HG03565 (cell line): Measurements from ENCODE around the gene DGKI.
A peak's percentile ranks its signal among the peaks of the same experiment; 100 is the strongest.
"Not testable (repeated sequence)": the region's sequence is repeated elsewhere in the genome, so short reads cannot be mapped to it uniquely, and the experiment has no call there.

Experiments
- ATAC-seq: cut with Tn5 transposase; IDR thresholded peaks from one replicate; pipeline ENCODE4 v1.9.1; 2021; ENCODE audit warnings: mild to moderate bottlenecking, moderate library complexity; ENCODE audit not compliant: unreplicated experiment

The DGKI gene

DNA sequence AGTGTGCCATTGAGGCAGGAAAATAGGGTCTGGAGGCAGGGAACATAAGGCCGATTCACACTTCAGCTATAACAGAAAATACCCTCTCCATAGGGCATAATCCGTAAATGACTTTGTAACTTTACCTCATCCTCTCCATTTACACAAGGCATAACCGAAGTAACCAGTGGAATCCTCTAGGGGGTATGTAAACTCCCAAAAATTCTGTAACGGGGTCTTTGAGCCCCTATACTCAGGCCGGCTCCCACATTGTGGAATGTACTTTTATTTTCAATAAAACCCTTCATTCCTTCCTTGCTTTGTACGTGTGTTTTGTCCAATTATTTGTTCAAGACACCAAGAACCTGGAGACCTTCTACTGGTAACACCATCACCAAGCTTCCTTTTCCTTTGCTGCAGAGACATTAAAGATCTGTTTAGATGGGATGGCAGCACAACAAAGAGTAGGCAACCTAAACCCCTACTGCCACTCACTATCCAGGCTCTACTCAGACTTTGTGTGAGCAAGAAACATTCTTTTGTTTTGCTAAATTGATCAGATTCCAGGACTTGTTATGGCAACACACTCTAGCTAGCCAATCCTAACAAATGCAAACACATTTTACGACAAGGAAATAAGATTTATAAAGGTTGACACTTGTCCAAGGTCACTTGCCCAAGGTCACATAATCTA lies 99.3 kb downstream of the DGKI start:
- ATAC-seq = no peak

DNA sequence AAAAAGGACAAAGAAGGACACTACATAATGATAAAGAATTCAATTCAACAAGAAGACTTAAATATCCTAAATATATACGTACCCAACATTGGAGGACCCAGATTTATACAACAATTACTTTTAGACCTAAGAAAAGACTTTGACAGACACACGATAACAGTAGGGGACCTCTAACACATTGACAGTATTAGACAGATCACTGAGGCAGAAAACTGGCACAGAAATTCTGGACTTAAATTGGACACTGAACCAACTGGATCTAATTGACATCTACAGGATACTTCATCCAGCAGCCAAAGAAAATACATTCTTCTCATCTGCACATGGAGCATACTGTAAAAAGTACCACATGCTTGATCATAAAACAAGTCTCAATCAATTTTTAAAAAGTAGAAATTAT lies 103.8 kb downstream of the DGKI start:
- no peak for ATAC-seq

DNA sequence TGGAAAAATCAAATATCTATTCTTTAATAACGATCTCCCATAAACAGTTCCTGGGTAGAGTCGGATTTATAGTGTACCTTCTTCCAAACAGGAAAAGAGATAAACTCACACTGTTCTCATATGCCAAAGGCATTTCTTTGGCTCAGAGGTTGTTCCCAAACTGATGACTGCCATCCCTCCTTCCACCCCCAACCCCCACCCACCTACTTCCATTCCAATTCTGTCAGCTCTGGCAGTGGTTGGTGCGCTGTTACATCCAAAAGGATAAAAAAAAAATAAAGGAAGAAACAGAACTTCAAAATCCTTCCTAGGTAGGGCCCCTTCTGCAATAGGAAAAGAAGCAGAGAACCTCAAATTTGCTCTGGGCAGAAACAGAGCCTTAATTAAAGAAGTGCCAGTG lies 104.7 kb downstream of the DGKI start:
- no peak for ATAC-seq

DNA sequence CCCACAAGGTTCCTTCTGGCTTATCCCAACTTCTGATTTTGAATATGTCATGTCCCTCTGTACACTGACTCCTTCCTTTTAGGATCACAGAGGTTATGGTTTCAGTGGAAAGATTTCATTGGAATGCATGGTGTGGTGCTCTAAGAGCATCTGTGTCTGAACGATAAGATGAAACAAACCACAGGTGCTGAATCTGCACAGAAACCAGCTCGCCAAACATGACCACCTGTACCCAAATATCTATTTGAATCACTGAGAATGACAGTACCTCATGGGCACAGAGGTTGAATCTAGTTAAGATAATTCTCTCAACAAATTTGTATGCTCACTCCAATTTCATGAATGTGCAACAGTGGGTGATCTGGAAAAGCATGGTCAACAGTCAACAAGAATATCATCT lies 105.3 kb downstream of the DGKI start:
- ATAC-seq = no peak

DNA sequence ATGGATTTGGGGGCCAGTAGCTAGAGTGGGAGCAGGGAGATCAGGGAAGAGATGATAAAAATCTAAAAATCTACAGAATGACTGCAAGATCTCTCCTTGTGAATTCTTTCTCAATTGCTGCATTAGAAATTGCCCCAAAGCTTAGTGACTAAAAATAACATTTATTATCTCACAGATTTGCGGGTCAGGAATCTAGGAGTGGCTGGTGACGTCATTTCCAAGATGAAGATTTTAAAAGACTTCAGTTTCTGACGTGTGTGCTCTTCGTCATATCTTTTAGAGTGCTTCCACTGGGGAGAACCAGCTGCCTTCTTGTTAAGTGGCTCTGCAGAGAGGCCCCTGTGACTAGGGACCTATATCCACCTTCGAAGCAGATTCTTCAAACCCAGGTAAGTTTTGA lies 112.6 kb downstream of the DGKI start:
- no peak for ATAC-seq

DNA sequence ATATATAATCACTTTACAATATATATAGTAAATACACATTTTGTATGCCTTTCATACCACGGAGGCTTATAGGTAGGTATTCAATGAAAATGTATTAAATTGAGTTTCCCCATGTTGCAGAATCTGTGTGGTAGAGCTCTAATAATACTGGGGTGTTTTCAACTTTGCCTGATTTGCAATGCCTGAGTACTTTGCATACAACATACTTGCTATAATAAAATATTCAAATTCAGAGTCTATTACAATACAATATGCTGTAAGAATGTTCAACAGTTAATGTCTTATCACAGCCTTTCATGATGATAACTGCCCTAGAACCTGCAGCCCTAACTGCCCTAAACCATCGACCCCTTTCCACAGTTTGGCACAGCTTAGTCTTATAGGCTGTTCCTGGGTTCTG lies 114.6 kb downstream of the DGKI start:
- no peak for ATAC-seq

DNA sequence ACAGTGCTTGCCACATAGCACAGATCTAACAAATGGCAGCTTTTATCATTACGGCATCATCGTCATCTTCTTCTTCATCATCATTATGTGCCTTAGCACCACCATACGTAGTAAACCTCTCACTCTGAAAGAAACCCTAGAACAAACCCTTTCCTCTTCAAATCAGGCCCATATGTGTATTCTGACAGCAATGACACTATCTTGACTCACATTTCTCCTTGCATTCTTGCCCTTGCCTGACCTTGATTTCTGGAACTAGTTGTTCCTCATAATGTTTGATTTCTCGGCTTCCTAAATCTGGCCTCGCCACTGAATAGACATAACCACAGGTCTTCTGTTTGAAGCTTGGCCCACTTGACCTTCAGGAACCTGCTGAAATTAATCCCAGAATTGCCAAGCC lies 115.3 kb downstream of the DGKI start:
- no peak for ATAC-seq

DNA sequence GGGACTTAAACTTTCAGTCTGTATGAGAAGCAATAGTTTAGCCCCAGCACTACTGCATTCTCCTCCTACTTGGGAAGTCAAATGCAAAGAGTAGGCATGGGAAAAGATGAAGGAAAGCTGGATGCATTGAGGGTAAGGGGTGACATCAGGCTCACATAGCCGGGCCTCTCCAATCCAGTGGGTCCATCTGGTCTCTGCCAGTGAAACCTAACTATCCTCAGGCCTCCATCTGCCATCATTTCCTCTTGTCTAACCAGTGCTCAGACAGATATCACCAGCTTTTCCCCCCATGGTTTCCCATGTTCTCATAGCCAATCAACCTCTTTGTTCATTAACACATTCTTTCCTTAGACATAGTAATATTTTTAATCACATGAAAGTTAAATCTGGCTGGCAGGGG lies 118.3 kb downstream of the DGKI start:
- no peak for ATAC-seq

DNA sequence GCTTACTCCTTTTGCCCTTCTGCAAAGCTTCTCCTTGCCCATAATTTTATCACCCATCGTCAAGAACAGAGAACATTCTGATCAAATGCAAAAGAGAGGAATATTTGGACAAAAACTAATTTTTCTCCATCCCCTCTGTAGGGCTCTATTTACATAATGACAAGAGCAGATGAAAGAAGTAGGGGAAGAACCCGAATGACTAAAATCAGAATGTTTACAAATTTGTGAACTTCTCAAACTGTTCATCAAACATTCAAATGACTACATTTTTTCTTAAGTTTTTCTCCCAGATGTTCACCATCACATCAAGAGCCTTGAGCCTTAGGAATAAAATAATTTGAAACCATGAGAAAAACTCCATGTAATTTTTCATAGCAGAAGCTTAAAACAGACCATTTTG lies 119.4 kb downstream of the DGKI start:
- ATAC-seq = no peak

DNA sequence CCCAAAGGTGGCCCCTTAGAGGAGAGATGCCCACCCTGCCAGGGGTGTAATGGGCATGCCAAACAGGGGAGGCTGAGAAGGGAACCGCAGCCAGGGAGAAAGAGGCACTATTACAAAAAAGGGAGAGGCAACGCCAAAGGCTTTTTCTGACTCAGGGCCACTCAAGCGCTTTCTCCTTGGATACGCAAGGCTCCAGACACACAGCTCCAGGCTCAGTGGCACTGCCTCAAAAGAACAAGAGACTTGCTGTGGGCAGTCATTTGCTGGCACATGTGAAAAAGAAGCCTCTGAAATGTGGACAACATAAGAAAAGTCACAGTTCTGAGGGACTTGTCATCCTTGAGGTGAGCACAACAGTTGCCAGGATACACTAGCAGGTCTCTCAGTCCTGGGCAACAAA lies 128.4 kb downstream of the DGKI start:
- ATAC-seq = no peak

DNA sequence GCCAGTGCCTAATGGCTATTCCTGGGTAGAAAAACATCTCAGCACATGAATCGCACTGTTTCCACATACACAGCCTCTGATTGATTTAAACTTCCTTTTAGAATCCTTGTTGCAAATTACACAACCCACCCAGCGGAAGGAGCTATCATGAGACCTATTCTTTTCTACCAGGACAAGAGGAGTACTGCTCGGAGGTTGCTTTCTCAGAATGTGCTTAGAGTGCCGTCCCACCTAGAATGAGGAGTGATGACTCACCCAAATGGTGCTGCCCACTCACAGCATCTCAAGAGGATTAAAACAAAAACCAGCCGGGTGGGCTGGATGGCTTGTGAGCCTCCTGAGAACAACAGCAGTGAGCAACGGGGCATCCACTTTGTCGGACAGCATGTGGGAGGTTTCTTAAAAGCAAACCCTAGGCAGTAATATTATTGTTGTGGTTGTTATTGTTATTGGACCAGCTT lies 128.9 kb downstream of the DGKI start:
- no peak for ATAC-seq

DNA sequence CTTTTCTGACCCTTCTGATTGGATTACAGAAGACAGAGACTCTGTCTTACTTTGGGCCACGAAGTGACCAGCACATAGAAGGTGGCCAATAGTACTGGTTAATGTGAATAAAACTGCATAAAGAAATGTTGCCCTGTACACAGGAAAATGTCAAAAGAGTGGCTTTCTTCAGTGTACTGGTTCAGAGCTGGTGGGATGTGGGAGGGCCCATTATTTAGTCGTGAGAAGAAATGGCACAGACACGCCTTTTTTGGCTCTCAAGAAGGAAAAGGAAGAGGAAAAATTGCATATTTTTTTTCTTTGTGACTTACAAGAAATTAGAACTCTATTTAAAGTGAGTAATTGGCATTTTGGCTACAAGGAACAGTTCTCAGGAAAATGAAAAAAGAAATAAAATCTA lies 129.7 kb downstream of the DGKI start:
- ATAC-seq = no peak

DNA sequence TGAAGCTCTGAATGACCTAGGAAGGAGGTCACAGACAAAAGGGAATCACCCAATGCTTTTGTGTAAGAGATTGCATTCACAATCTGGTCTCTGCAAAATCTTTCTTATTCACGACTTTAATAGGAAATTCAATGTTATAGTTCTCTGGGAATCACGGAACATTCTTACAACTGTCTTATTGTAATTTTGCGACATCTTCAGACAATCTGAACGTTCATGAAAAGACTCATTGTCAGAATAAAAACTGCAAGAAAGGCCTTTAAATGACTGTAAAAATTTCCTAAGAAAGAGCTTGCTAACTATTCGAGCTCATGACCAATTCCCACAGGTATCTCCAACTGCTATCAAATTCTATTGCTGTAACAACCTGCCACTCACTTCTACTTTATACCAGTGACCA lies 130.7 kb downstream of the DGKI start:
- no peak for ATAC-seq

DNA sequence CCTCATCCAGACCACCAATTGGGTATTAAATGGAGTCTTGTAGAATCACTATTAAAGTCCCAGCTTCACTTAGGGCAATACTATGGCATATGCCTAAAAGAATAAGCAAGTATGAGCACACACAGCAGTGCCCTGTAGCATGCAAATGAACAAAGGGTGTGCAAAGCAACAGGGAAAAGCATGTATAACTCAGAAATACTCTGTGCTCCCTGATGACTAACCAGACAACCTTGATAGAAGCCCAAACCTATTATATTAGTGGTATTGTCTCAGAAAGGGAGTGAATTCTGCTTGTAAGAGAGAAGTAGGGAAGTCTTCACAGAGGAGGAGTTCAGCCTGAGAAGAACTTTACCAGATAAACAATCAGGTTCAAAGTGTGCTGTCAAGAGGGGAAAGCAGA lies 131.2 kb downstream of the DGKI start:
- ATAC-seq = no peak

DNA sequence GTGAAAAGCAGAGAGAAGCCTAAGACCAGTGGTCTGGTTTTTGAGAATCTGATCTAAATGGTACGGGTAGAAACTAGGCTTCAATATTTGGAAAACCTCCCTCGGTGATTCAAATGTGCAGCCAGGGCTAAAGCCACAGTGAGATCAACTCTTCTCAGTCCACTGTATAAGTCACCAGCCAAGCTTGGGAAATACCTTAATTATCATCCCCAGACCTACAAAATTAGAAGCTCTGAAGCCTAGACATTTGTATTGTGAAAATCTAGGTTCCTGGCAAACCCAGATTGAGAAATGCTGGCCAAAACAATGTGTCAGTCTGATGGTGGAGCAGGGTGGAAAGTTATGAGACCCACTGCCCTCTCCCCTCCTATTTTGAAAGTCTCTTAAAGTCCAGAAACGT lies 131.7 kb downstream of the DGKI start:
- no peak for ATAC-seq

DNA sequence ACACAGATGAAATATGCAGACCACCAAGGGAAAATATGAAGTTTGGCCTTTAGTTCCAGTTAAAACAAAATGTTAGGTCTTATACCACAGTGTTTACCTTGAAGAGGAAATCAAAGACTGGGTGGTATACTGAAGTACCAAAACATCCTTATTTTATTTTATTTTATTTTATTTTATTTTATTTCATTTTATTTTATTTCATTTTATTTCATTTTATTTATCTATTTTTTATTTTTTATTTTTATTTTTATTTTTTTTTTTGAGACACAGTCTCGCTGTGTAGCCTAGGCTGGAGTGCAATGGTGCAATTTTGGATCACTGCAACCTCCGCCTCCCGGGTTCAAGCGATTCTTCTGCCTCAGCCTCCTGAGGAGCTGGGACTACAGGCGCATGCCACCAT lies 140.4 kb downstream of the DGKI start:
- ATAC-seq = not testable (repeated sequence)

DNA sequence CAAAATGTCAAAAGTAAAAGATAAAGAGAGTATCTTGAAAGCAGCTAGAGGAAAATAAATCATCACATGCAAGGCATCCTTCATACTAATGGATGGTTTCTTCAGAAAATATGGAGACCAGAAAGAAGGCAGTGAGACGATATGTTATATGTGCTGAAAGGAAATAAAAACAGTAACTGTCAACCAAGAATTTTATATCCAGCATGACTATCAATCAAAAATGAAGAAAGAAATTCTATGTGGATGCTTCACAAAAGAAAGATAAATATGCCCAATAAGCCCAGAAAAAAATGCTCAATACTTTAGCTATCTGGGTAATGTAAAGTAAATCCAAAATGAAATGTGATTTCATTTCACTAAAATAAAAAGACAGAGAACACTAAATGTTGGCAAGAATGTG lies 142.1 kb downstream of the DGKI start:
- ATAC-seq = no peak

DNA sequence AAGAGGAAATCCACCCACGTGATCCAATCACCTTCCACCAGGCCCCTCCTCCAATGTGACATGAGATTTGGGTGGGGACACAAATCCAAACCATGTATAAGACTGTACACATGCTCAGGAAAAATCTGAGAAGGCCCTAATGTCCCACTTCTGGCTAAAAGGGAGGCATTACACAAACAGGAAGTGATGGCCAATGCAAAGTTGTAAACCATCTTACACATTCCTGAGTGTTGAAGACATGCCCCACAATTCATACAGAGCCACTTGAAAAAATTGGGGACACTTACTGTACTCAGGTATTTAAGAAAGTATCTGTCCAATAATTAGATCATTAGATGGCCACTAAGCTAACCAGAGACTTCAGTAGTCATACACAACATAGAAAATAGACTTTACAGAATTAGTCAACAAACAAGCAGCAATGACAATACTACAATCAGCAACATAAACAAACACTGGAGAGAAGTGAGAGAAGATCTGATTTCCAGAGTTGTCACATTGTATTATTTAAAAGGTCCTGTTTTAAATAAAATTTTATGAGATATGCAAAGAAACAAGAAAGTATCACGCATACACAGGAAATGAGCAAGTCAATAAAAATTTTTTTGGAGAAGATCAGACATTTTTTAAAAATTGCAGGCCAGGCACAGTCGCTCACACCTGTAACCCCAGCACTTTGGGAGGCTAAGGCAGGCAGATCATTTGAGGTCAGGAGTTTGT lies 143.3 kb downstream of the DGKI start:
- ATAC-seq = no peak

DNA sequence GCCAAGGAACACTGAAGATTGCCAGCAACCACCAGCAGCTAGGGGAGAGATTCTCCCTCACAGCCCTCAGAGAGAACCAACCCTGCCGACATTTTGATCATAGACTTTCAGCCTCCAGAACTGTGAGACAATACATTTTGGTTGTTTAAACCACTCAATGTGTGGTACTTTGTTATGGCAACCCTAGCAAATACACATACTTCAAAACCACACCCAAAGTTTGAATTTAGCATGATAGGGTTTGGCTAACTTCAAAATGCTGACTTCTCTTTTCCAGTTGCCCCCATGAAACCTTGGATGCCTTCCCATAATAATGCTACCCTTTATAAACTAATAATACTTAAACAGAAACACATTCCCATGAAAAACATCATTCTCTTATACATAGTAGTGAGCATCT lies 149.8 kb downstream of the DGKI start:
- no peak for ATAC-seq

DNA sequence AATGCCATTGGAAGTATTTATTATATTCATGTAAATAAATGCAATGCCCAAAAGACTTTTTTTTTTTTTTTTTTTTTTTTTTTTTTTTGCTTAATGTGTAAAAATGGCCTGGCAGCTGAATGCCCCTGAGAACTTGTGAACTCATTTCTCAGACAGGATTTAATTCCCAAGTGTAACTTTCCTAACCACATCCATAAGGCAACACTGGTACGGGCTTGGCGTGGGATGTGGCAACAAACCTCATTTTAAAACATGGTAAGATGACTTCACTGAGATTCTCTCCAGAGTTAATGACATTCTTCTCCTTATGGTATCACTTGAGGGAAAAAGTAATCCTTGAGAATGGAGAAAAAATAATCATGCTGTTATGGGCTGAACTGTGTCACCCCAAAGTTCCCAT lies 150.4 kb downstream of the DGKI start:
- no peak for ATAC-seq

DNA sequence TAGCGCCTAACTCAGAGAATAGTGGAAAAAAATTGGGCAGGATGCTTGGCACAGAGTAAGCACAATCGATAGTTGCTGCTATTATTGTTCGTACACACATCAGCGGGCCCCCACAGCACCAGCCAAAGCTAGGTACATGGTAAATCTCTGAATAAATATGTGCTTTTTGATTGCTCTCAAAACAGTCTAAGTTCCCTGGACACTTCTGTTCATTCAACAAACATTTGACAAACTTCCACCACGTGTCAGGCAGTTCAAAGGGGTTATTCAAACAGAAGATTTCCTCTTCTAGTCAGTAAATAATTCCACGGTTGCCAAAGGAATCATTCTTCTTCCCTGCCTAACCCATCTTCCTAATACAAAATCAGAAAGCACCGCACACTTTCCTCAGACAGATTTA lies 150.8 kb downstream of the DGKI start:
- ATAC-seq = no peak

DNA sequence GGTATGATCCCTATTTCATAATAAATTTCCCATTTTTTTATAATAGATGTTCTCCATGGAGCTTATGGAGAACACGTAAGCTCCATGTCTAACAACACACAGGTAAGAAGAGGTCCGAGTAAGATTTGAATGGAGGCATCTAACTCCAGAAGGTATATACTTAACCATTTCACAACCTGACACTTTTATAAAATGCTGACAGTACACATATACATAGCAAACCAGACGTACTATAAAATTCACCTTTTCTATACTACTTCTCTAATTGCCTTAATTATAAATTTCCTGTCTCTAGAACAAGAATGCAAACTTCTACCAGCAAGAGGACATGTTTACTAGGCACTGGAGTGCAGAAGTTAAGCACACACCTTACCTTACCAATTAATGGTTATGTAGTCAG lies 151.3 kb downstream of the DGKI start:
- no peak for ATAC-seq

DNA sequence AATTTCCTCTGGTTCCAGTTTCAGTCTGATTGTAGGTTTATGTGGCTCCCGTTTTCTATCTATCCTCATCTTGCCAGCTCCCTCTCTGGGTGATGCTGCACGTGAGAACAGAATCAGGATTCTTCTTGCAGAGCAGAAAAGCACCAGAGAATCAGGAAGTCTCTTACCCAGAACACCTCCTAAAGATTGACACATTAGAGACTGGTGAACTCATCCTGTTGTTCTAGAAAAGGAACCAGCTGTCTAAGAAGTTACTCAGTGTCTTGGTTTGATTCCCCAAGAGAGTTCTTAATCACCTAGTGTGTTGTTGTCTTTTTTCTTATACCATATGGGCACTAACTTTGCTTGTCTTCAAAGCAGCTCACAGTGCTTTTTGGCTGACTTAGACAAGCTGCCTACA lies 152.4 kb downstream of the DGKI start:
- peak; percentile 78 for ATAC-seq
